Mucosa of rectum (tissue), 2 donors: ENCODE data around the gene INSC.

Experiments used
- H3K27ac ChIP-seq, 2 donors: one replicate each; pipeline ENCODE4 v1.7.0; 2013; ENCODE audit warnings: inconsistent platforms in 2 of 2, low read depth in 2 of 2, low read length in 2 of 2
- H3K27me3 ChIP-seq, 2 donors: one replicate each; pipeline ENCODE4 v1.7.0; 2013; ENCODE audit warnings: low read length in 2 of 2; ENCODE audit not compliant: control insufficient read depth in 2 of 2, insufficient read depth in 2 of 2
- H3K36me3 ChIP-seq, 2 donors: one replicate each; pipeline ENCODE4 v1.7.0; 2013; ENCODE audit warnings: low read length in 2 of 2; ENCODE audit not compliant: control insufficient read depth in 2 of 2, insufficient read depth in 2 of 2
- H3K4me1 ChIP-seq, 2 donors: one replicate each; pipeline ENCODE4 v1.7.0; 2013; ENCODE audit warnings: low read length in 2 of 2, mild to moderate bottlenecking in 1 of 2; ENCODE audit not compliant: control insufficient read depth in 2 of 2, insufficient read depth in 2 of 2
- H3K4me3 ChIP-seq, 2 donors: one replicate each; pipeline ENCODE4 v1.7.0; 2013; ENCODE audit warnings: low read length in 2 of 2
- H3K9ac ChIP-seq, 2 donors: one replicate each; pipeline ENCODE4 v1.7.0; 2013; ENCODE audit warnings: low read length in 2 of 2, low read depth in 1 of 2, mild to moderate bottlenecking in 1 of 2
- H3K9me3 ChIP-seq, 2 donors: one replicate each; pipeline ENCODE4 v1.7.0; 2013; ENCODE audit warnings: low read length in 2 of 2; ENCODE audit not compliant: control insufficient read depth in 2 of 2
- donor health status: healthy.
- donor health status: Normal muscosa, but diverticular disease.

INSC gene

DNA sequence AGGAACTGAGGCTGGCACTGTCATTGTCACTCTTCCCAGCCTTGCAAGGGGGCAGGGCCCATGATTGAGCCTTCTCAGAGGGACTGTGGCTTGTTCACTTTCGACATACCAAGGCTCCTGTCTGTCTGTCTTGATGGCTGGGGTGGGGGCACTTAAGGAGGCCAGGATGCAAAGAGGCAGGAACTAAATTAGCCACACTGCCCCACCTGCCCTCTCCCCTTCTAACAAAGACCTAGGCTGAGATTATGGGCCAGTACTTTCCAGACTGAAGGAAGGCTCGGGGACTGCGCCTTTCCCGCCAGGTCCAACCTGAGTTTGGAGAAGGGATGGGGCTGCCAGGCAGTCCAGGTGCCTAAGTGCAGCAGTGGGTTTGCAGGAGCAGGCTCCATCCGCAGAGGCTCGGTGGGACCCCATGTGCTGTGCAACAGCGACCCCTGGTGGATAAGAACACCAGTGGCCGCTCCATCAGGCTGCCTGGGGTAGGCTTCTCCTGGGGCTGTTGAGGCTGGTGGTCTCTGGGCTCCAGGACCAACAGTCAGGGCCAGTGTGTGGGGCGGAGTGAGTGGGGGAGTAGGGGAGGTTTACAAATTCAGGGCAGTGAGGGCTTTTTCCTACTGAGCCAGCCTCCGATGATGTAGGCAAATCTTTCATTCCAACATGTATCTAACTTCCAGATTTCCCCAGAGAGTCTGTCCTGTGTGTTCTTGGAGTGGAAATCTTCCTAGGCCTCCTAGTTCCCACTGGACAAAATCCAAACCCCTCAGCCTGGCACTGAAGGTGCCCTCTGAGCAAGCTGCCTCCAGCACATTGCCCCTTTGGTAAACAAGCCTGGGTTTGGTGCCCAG, 93.9 kb downstream of the INSC start:
- Histone ChIP-seq H3K36me3 (no peaks in the 10 kb centered on the region), H3K9me3 (no peaks in the 10 kb centered on the region), H3K9ac (no peak overlapping the region), H3K4me3 (no peak overlapping the region), H3K27me3 (no peaks in the 10 kb centered on the region), H3K27ac (no peak overlapping the region), H3K4me1 (no peaks in the 10 kb centered on the region)

GRCh38 chr11:15212876-15213275, 98.2 kb downstream of the INSC start:
- no peaks in the 10 kb centered on the region for H3K4me1 ChIP-seq
- no peak overlapping the region for H3K27ac ChIP-seq
- H3K9ac ChIP-seq, result no peak overlapping the region
- no peaks in the 10 kb centered on the region for H3K27me3 ChIP-seq
- no peak overlapping the region for H3K4me3 ChIP-seq
- H3K36me3 ChIP-seq, result no peaks in the 10 kb centered on the region
- H3K9me3 ChIP-seq, result no peaks in the 10 kb centered on the region

DNA sequence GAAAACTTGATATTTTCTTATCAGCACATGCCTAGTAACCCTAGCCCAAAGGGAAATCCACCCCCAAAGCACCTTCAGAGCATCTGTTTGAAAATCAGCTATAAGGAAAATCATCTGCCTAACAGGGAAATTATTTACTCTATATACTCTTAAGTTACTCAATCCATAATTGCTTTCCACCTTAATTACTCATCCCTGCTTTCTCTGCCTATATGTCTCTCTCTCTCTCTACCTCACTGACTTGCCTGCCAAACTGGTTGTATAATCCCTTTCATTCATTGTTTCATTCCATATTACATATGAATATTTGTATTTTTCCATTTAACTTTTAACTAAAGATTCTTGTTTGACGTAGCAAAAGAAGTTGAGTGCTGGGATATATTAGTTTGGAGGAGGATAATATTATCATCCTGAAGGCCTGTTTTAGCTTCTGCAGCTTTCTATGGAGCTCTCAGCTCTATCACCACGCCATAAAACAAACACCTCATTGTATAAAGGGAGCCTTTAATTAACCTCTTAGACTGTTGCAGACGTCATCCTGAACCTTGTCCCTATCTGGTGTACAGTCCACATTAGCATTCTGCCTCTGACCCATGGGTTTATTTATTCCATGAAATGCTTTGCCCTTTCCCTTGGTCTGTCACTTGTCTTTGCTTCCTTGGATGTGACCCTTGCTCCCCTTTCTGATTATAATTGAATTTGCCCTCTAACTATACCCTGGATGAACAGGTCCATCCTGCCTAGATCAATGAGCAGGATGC, 98.9 kb downstream of the INSC start:
- H3K4me1 ChIP-seq, result no peaks in the 10 kb centered on the region
- H3K27me3 ChIP-seq, result no peaks in the 10 kb centered on the region
- H3K27ac ChIP-seq, result no peak overlapping the region

GRCh38 chr11:15215005-15215404, 100.3 kb downstream of the INSC start:
- H3K9me3 ChIP-seq, result no peaks in the 10 kb centered on the region
- H3K4me1 ChIP-seq, result no peaks in the 10 kb centered on the region
- no peak overlapping the region for H3K9ac ChIP-seq
- H3K27me3 ChIP-seq, result no peaks in the 10 kb centered on the region
- H3K4me3 ChIP-seq, result no peak overlapping the region
- H3K36me3 ChIP-seq, result no peaks in the 10 kb centered on the region
- no peak overlapping the region for H3K27ac ChIP-seq

More for the DNA sequence above, 98.9 kb downstream of the INSC start:
- no peaks in the 10 kb centered on the region for H3K9me3 ChIP-seq
- H3K4me3 ChIP-seq, result no peak overlapping the region
- no peak overlapping the region for H3K9ac ChIP-seq
- H3K36me3 ChIP-seq, result no peaks in the 10 kb centered on the region

- H3K9me3 ChIP-seq, result no peaks in the 10 kb centered on the region
- H3K4me3 ChIP-seq, result no peak overlapping the region
- H3K27ac ChIP-seq, result no peak overlapping the region
- H3K9ac ChIP-seq, result no peak overlapping the region
- H3K36me3 ChIP-seq, result no peaks in the 10 kb centered on the region
- H3K4me1 ChIP-seq, result no peaks in the 10 kb centered on the region
- H3K27me3 ChIP-seq, result no peaks in the 10 kb centered on the region
These were observed 102.0 kb downstream of the INSC start for GRCh38 chr11:15216678-15217077.

- H3K9me3 ChIP-seq, result no peaks in the 10 kb centered on the region
- H3K4me1 ChIP-seq, result no peaks in the 10 kb centered on the region
These were observed 102.7 kb downstream of the INSC start for GRCh38 chr11:15217416-15217815.

DNA sequence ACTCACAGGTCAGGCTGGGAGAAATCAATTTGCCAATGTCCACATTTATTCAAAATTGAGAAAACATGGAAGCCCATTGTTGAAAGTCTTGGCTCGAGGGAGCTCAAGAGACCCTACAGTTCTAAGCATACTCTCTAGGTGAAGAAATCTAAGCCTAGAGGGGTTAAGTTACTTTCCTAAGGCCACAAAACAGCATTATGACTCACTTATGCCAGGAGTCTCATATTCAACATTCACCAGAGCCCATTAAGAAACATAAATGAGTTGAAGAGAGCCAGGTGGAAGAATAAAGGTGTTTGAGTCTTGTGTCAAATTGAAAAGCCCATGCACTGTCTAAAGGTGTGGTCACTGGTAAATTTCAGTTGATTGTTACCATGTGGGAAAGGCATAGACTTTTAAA, 108.1 kb downstream of the INSC start:
- no peaks in the 10 kb centered on the region for H3K4me1 ChIP-seq
- no peak overlapping the region for H3K27ac ChIP-seq

More at GRCh38 chr11:15217416-15217815, 102.7 kb downstream of the INSC start:
- H3K36me3 ChIP-seq, result no peaks in the 10 kb centered on the region
- no peak overlapping the region for H3K4me3 ChIP-seq
- no peak overlapping the region for H3K27ac ChIP-seq
- H3K27me3 ChIP-seq, result no peaks in the 10 kb centered on the region
- no peak overlapping the region for H3K9ac ChIP-seq

DNA sequence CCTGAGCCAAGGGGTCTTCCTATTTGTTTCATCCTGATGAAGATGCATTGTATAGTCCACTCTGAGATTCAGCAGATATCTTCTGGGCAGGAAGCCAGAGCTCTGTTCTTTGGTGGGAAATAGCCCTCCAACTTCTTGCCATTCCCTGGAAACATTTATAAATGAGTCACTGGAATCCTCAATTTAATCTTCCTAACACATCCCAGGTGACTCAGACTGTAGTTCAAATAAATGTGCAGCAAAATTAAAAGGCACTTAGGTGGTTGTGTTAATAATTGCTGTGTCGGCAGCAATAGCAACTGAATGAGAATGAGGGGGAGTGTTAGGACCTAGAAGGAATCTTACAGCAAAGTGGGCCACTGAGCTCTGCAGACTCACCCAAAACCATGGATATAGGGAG, 108.6 kb downstream of the INSC start:
- no peaks in the 10 kb centered on the region for H3K27me3 ChIP-seq
- no peaks in the 10 kb centered on the region for H3K9me3 ChIP-seq
- no peak overlapping the region for H3K4me3 ChIP-seq
- H3K4me1 ChIP-seq, result no peaks in the 10 kb centered on the region
- no peaks in the 10 kb centered on the region for H3K36me3 ChIP-seq
- no peak overlapping the region for H3K9ac ChIP-seq
- H3K27ac ChIP-seq, result no peak overlapping the region

More for the DNA sequence above, 108.1 kb downstream of the INSC start:
- H3K27me3 ChIP-seq, result no peaks in the 10 kb centered on the region
- H3K9me3 ChIP-seq, result no peaks in the 10 kb centered on the region
- H3K4me3 ChIP-seq, result no peak overlapping the region
- no peak overlapping the region for H3K9ac ChIP-seq
- no peaks in the 10 kb centered on the region for H3K36me3 ChIP-seq

- Histone ChIP-seq H3K36me3 (no peaks in the 10 kb centered on the region), H3K4me3 (no peak overlapping the region), H3K9me3 (no peaks in the 10 kb centered on the region), H3K9ac (no peak overlapping the region), H3K27ac (no peak overlapping the region), H3K4me1 (no peaks in the 10 kb centered on the region), H3K27me3 (no peaks in the 10 kb centered on the region)
These were observed 109.7 kb downstream of the INSC start for GRCh38 chr11:15224466-15224865.

GRCh38 chr11:15227011-15227410, 112.3 kb downstream of the INSC start:
- no peaks in the 10 kb centered on the region for H3K4me1 ChIP-seq
- H3K27ac ChIP-seq, result no peak overlapping the region
- H3K4me3 ChIP-seq, result no peak overlapping the region
- no peaks in the 10 kb centered on the region for H3K9me3 ChIP-seq
- H3K9ac ChIP-seq, result no peak overlapping the region
- no peaks in the 10 kb centered on the region for H3K36me3 ChIP-seq
- no peaks in the 10 kb centered on the region for H3K27me3 ChIP-seq
